EH (cell line): ENCODE results near the gene CIZ1.
"Not testable (repeated sequence)": the region's sequence is repeated elsewhere in the genome, so short reads cannot be mapped to it uniquely, and the experiment has no call there.

Experiments
- DNase-seq: peaks from one replicate; pipeline ENCODE4 v3.0.0-alpha.2; 2015; ENCODE audit warnings: low read depth

The CIZ1 gene

GRCh38 chr9:128145951-128146351, 45.4 kb downstream of the CIZ1 start:
- DNase-seq, result no peak

GRCh38 chr9:128145536-128145935, 45.8 kb downstream of the CIZ1 start:
- DNase-seq, result no peak

- DNase-seq, result no peak
Measured at GRCh38 chr9:128144239-128145181, 46.9 kb downstream of the CIZ1 start.

- no peak for DNase-seq
Measured at GRCh38 chr9:128143525-128144238, 47.7 kb downstream of the CIZ1 start.

GRCh38 chr9:128142596-128142995, 48.8 kb downstream of the CIZ1 start:
- DNase-seq, result no peak

GRCh38 chr9:128142061-128142460, 49.3 kb downstream of the CIZ1 start:
- no peak for DNase-seq

GRCh38 chr9:128141604-128142003, 49.8 kb downstream of the CIZ1 start:
- no peak for DNase-seq

GRCh38 chr9:128139621-128140020, 51.8 kb downstream of the CIZ1 start:
- no peak for DNase-seq

- DNase-seq, result no peak
Measured at GRCh38 chr9:128138001-128138400, 53.4 kb downstream of the CIZ1 start.

- DNase-seq, result peak; percentile 80
Measured at GRCh38 chr9:128136816-128137793, 54.3 kb downstream of the CIZ1 start.

GRCh38 chr9:128135561-128135960, 55.8 kb downstream of the CIZ1 start:
- DNase-seq, result not testable (repeated sequence)

GRCh38 chr9:128132139-128132538, 59.2 kb downstream of the CIZ1 start:
- DNase-seq, result peak; percentile 32

GRCh38 chr9:128131346-128131745, 60.0 kb downstream of the CIZ1 start:
- DNase-seq, result not testable (repeated sequence)

- DNase-seq, result not testable (repeated sequence)
Measured at GRCh38 chr9:128130651-128131050, 60.7 kb downstream of the CIZ1 start.

- not testable (repeated sequence) for DNase-seq
Measured at GRCh38 chr9:128129976-128130590, 61.3 kb downstream of the CIZ1 start.

- no peak for DNase-seq
Measured at GRCh38 chr9:128128836-128129590, 62.4 kb downstream of the CIZ1 start.

- peak; percentile 88 for DNase-seq
Measured at GRCh38 chr9:128127990-128128835, 63.2 kb downstream of the CIZ1 start.

GRCh38 chr9:128127568-128127989, 63.8 kb downstream of the CIZ1 start, which contains the start of gene PTGES2:
Gene PTGES2 (minus strand): TSS chr9:128127729. CDS start chr9:128127717, 12 bp downstream.
- DNase-seq, result peak; percentile 84

GRCh38 chr9:128125580-128126354, 65.6 kb downstream of the CIZ1 start:
- DNase-seq, result no peak
